CD4-positive, alpha-beta T cell treated with Interleukin-6 for 4 hours (primary cell): ENCODE results near the gene DERA.
"Not testable (repeated sequence)": the region's sequence is repeated elsewhere in the genome, so short reads cannot be mapped to it uniquely, and the experiment has no call there.

ENCODE experiments used
- DNase-seq: peaks from one replicate; pipeline ENCODE4 v3.0.0-alpha.2; 2020; ENCODE audit warnings: mixed read lengths

The DERA gene

DNA sequence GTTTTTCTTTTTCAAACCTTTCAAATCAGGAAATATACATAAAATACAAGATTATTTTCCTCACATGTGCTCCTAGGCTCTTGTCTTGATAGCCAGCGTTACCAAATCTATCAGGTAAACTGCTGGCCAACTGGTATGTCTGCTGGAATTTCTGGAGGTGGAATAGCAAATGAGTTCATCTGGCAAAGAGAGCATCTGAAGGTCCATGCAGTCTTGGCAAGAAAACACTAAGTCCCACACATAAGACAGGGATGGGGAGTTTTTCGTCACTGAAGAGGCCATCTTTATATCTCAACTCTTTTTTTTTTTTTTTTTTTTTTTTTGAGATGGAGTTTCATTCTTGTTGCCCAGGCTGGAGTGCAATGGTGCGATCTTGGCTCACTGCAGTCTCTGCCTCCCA, 60.1 kb downstream of the DERA start:
- no peak for DNase-seq

- no peak for DNase-seq
Observed at GRCh38 chr12:15972894-15973293, 61.8 kb downstream of the DERA start.

DNA sequence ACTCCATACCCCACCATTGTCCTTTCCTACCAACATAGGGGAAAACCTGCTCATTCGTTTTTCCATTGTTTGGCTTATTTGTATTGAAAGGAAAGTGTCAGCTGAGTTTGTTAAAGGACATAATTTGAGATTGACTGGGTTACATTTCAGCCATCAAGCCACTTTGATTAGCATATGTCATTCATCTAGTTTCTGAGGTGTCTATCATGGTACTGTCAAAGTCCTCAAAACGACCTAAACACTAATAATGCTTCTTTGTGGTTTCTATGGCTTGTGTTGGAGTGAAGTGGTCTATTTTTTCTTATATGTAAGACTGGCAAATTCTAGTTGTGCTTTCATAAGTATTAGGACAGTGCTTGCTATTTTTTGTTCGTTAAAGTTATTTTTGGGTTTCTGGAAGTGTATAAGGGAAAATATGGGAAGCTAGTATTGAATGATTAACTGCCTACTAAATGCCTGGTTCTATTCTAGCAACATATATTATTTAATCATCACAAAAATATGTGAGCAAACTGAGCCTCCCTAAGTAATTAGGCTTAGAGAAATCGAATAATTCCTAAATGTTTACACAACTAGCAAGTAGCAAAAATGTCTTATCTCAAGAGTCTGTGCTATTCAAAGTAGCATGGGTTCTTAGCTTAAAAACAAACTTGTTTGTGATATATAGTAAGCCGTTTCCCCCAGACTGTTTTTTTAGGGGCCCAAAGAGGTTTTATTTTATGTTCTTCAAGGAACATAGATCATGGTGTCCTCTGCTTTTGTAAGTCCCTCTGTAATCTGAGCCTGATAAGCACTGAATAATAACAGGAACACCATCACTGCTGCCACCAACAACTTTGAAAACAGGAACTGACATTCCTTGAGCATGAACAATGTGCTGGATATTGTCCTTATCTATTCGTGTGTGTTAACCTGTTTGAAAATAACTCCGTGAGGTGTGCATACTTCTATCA, 67.1 kb downstream of the DERA start:
- no peak for DNase-seq

DNA sequence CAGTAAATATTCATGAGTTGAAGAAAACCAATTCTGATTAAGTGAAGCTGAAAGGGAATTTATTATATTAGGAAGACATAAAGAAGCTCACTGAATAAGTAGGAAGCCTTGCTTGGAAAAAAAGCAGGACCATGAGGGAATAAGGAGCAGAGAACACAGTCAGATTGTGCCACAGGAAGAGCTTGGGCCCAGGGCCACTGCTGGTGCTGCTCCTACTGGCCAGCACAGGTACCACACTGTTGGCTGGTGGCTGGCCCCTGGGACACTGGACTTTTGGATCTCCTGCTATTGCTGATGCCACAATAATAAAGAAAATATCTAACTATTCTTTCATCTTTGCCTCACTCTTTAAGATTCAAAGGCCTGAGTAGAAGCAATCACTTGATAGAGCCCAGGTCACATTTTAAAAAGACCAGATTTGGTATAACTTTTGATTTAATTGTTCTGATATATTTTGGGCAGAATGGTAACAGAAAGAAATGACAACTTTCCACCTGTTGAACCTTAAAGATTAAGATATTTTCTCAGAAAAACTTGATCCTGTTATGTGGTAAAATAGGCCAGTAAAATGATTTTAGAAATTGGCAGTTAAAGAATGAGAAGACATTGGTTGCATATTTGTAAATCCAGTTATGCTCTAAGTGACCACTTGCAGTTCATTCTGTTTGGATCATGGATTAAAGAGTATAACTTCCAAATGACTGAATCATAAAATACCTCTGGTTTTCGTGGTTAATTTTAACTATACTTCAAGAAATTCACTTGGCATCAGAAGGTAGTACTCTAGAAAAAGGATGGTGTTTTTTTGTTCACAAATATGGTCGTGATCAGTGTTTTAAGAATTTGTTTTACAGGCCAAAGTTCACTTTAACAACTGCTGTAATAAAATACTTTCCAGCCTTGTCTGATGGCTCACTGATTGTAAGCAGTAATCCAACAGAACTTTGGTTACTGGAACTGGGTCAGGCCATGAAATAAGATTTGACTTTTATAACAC, 68.3 kb downstream of the DERA start:
- DNase-seq, result no peak

DNA sequence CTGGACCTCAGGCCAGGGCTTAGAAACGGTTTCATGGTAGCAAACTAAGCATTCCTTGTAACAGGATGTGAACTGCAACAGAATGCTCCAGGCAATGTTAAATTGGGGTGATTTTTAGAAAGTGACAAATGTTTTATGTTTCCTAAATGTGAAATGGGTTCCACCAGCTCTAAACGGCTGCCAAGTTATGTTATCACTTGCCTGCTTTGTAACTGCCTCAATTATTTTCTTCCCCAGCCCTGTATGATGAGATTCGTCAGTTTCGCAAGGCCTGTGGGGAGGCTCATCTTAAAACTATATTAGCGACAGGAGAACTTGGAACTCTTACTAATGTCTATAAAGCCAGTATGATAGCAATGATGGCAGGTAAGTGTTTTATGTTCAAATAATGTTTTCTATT, 70.9 kb downstream of the DERA start:
- DNase-seq, result no peak

GRCh38 chr12:15982471-15982870, 71.3 kb downstream of the DERA start:
- DNase-seq, result no peak

- DNase-seq, result no peak
Observed at GRCh38 chr12:15982921-15983320, 71.8 kb downstream of the DERA start.

DNA sequence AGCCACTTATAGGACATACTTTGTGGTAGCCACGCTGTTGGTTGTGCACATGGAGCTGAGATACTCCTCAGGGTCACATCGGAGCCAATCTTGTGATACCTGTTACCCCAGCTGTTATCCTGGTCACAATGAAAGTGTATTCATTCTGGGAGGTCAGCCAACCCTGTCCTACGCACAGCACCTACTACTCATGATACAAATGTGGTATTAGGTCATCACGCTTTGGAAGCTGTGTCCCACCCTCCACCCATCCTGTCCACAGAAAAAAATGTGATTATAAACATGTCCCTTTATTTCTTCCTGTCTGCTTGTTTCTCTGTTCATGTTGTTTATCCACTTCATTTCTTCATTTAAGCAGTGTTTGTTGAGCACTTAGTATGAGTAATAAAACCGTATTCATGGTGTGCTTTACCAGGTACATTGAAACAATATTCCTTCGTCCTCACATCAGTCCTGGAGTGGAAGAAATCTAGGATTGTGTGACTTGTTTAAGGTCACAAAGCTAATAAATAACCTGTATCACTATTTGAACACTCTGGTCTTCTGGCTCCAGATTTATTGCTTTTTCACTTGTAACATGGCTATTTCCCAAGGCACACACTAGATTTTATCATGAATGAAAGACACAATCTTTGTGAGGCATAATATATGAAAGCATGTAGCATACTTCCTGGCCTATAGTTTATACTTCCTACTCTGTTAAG, 73.1 kb downstream of the DERA start:
- DNase-seq, result no peak

GRCh38 chr12:15984963-15985362, 73.8 kb downstream of the DERA start:
- DNase-seq, result no peak

DNA sequence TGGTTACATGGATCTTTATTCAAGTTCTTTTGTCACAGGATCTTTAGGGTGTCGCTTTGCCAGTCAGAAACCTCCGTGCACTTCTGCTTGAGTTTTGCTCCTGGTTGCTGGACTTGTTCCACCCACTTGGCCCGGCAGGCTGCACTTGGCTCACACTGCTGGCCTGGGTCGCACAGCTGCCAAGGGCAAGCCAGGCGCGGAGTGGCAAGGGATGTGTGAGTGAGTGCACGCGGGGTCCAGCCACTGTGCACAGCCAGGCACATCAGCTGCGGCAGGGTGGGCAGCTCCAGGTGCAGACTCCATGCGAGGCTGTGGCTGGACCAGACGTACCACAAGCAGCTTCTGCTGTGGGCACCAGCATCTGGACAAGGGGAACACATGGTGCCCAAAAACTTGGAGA, 76.6 kb downstream of the DERA start:
- no peak for DNase-seq

DNA sequence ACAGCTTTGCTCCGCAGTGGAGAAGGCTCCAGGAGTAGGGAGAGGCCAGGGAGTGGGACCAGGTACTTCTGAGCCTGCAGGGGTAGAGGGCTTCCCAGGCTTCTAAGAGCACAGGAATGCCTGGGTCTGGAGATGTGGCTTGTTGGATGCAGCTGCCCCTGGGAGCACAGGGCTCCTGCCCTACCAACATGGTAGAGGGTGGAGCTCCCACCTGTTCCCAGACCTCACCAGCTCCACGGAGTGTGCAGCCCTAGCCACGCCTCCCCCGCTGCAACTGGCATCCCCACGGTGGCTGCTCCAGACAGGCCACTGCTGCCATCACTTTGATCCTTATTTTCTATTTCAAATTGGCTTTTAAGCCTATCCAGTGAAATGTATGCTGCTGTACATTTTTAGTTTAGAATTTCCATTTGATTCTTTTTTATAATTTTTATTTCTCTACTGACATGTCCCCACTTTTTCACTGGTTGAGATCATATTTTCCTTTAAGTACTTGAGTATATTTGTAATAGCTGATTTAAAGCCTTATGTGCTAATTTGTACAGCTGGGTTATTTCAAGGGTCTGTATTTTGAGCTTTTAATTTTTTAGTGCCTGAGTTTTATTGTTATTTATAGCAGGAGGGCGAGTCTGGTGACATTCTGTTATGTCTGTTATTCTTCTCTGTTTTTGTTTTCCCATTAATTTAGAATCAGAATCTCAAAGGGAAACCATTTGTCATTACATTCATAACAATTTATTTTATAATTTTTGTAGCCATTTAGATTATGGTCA, 78.0 kb downstream of the DERA start:
- DNase-seq, result no peak

DNA sequence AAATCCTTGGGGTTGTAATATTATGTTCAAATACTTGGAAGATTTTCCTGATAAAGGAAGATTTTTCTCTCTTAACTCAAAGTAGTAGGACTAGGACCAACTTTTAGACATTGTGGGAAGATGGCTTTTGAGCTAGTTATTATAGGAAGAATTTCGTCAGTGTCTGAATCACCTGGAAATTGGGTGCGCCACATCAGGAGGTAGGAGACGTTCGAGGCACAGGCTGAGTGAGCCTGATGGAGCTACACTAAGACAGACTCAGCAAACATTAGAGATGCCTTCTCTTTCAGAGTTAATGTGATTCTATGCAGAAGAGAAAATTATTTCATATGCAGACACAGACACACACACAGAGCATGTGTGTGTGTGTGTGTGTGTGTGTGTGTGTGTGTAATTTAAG, 84.7 kb downstream of the DERA start:
- DNase-seq, result no peak

GRCh38 chr12:15996254-15996653, 85.1 kb downstream of the DERA start:
- DNase-seq, result no peak

DNA sequence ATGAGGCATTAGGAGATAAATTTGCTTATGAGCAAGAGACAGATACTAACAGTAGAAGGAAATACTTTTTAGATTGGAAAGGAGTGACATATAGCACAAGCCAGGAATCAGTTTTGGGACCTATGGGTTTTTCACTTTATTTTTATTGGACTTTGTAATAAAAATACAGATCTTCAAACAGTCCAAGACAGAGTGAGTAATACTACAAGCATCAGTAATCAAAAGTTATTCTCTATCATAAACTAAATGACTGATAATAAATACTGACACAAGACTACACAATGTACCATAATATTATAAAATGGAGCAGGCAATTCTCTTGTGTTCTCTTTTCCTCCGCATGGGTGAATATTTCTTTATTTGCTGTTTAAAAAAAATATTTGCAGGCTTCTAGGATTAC, 85.8 kb downstream of the DERA start:
- DNase-seq, result no peak

DNA sequence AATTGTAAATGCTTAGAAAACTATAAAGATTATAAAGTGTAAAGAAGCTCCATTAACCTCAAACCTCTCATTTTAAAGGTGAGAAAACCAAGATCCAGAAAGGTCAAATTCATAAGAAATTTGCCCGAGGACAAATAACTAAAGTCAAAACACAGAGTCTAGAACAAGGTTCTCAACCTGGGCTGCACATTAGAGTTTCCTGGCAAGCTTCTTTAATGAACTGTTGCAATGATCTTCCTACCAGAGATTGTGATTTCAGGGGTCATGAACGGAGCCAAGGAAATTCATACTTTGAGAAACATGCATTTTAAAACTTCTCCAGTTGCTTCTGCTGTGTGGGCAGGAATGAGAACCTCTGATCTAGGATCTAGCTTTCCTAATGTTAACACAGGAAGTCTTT, 86.8 kb downstream of the DERA start:
- DNase-seq, result no peak

DNA sequence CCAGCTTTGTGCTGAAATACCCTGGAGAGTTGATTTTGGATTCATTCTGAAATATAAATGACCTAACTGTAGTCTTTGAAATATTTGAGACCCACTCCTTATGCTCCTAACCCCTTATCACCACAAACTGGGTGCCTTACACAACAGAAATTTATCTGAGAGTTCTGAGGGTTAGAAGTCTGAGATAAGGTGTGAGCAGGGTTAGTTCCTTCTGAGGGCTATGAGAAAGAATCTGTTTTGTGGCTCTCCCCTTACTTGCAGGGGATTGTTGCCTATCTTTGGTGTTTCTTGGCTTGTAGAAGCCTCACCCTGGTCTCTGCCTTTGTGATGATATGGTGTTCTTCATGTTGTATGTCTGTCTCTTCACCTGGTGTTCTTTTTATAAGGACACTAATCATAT, 91.7 kb downstream of the DERA start:
- no peak for DNase-seq

DNA sequence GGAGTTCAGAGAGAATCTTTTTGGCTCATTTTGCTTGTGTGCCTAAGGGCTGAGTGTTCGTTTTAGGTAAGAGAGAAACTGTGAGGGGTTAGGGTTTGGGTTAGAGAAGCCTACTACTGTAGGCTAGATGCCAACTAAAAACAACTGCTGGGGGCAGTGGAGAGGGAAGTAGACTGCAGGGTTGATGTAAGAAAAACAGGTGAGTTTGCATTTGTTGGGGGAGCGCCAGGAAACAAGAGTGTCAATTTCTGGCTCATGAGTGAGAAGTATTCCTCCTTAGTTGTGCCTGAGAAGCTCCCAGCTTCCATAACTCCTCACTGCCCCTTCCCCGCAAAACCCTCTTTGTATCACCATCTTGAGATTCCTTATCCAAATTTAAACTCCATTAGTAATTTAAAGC, 92.3 kb downstream of the DERA start:
- no peak for DNase-seq

DNA sequence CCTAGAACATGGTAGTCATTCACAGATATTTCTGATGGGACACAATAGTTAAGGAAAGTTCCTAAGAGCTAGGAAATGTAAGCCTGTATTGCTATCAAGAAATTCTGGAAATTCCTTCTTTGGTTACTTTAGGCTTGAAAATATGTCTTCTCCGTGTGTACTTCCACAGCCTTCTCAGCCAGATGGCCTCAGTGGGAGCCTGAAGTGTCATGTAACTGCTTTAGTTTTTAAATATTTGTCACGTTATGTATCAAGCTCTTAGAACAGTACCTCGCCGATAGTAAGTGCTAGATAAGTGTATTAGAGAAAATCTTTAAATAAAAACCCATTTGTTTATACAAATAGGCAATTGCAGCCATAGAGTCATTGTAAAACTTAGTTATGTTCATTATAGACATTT, 95.6 kb downstream of the DERA start:
- DNase-seq, result no peak

DNA sequence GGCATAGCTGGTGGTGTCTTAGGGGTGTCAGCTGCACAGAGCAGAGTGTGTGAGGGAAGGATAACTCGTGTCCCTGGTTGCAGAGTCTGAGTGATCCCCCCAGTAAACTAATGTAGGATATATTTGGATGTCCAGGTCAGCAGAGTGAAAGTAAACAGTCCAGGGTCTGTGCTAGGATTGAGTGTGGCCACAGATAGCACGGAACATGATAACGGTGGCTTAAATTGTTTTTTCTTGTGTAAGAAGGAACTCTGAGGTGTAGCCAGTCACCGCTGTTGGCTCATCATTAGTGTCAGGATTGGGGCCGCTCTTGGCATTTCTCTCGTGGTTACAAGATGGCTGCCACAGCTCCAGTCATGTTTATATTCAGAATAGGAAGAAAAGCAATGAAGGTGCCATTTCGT, 97.3 kb downstream of the DERA start:
- no peak for DNase-seq

DNA sequence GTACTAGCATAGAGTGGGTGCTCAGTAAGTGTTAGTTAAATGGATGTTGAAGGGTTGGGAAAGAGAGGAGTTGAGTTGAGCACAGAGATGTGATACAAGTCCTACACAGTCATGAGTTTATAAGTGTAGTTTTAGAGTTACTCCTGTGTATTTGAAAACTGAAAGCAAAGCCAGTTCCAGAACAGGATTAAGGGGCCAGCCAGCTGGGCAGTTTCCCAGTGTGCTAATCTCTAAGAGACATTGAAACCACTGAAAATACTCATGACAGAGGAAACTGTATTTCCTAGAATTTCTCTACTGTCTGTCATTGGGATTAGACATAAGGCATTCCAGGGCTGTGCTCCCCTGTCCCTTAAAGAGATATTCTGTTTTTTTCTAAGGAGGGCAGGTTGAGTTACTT, 101.0 kb downstream of the DERA start:
- DNase-seq, result no peak

GRCh38 chr12:16013722-16014121, 102.6 kb downstream of the DERA start:
- not testable (repeated sequence) for DNase-seq

- not testable (repeated sequence) for DNase-seq
Observed at GRCh38 chr12:16014394-16014793, 103.3 kb downstream of the DERA start.
